CD14-positive monocyte (primary cell): ENCODE measurements around the gene RAP2C. TPM values are rescaled to one million over a fixed set of nuclear protein-coding genes. Genes with fewer than 3 reads are reported as not detected.
A peak's percentile ranks its signal among the peaks of the same experiment; 100 is the strongest.

ENCODE experiments used
- DNase-seq, 3 donors: peaks; one replicate each; pipeline ENCODE4 v3.0.0-alpha.2; 2011 to 2022
- H2AFZ ChIP-seq: 2 replicates; pipeline ENCODE4 v1.6.0; 2012; ENCODE audit warnings: mild to moderate bottlenecking, low read depth, low read length, inconsistent platforms; ENCODE audit not compliant: insufficient read depth, poor library complexity, severe bottlenecking
- H3K27ac ChIP-seq, 2 donors: 1 replicate in 1 of 2; 2 replicates in 1 of 2; pipeline ENCODE4 v1.5.1; 2012 to 2013; ENCODE audit warnings: low read length in 2 of 2, control low read depth in 1 of 2, inconsistent platforms in 1 of 2, low read depth in 1 of 2, mild to moderate bottlenecking in 1 of 2
- H3K27me3 ChIP-seq, 2 donors: one replicate each; pipeline versions ENCODE4 v1.6.0 to v1.6.1; 2011 to 2013; ENCODE audit warnings: low read length in 2 of 2; ENCODE audit not compliant: control insufficient read depth in 2 of 2, insufficient read depth in 2 of 2
- H3K36me3 ChIP-seq, 2 donors: replicated peaks in 1 of 2; 1 replicate in 1 of 2; 2 replicates in 1 of 2; pipeline versions ENCODE4 v1.5.1 to v1.6.1; 2012 to 2013; ENCODE audit warnings: low read length in 2 of 2, control low read depth in 1 of 2, inconsistent platforms in 1 of 2, mild to moderate bottlenecking in 1 of 2; ENCODE audit not compliant: insufficient read depth in 2 of 2, control insufficient read depth in 1 of 2
- H3K4me1 ChIP-seq, 2 donors: 1 replicate in 1 of 2; 2 replicates in 1 of 2; pipeline versions ENCODE4 v1.5.1 to v1.6.1; 2012 to 2013; ENCODE audit warnings: low read length in 2 of 2, control low read depth in 1 of 2, inconsistent platforms in 1 of 2, mild to moderate bottlenecking in 1 of 2, moderate library complexity in 1 of 2; ENCODE audit not compliant: insufficient read depth in 2 of 2, control insufficient read depth in 1 of 2
- H3K4me2 ChIP-seq: replicated peaks from 2 replicates; pipeline ENCODE3; 2012; ENCODE audit warnings: low read length, moderate library complexity, mild to moderate bottlenecking; ENCODE audit not compliant: poor library complexity, severe bottlenecking; ENCODE audit errors: extremely low read depth
- H3K4me3 ChIP-seq, 3 experiments: fragments of 200-600 bp in 1 of 3; sonication (generic) in 1 of 3; replicated peaks in 1 of 3; 1 replicate in 2 of 3; 2 replicates in 1 of 3; pipeline ENCODE4 v1.5.1; 2011 to 2013; ENCODE audit warnings: low read length in 3 of 3, mild to moderate bottlenecking in 3 of 3, control low read depth in 2 of 3, low read depth in 2 of 3, inconsistent platforms in 1 of 3, moderate library complexity in 1 of 3
- H3K79me2 ChIP-seq: 2 replicates; pipeline ENCODE4 v1.6.0; 2012; ENCODE audit warnings: mild to moderate bottlenecking, control low read depth, inconsistent platforms, low read length, moderate library complexity; ENCODE audit not compliant: insufficient read depth
- H3K9ac ChIP-seq: 2 replicates; pipeline ENCODE4 v1.6.0; 2017; ENCODE audit warnings: low read length, mild to moderate bottlenecking; ENCODE audit not compliant: insufficient read depth, poor library complexity, severe bottlenecking
- H3K9me3 ChIP-seq, 2 donors: replicated peaks in 1 of 2; 1 replicate in 1 of 2; 2 replicates in 1 of 2; pipeline versions ENCODE4 v1.5.1 to v1.6.1; 2012 to 2013; ENCODE audit warnings: low read length in 2 of 2, control low read depth in 1 of 2; ENCODE audit not compliant: control insufficient read depth in 1 of 2, insufficient read depth in 1 of 2
- H4K20me1 ChIP-seq: 2 replicates; pipeline ENCODE4 v1.6.0; 2012; ENCODE audit warnings: mild to moderate bottlenecking, low read length, control low read depth, moderate library complexity; ENCODE audit not compliant: insufficient read depth
- H3K27ac Mint-ChIP-seq, 7 donors: one replicate each; pipeline ENCODE4 v1.8.0; 2020; ENCODE audit warnings: mild to moderate bottlenecking in 7 of 7, mixed read lengths in 7 of 7, moderate library complexity in 6 of 7, inconsistent platforms in 2 of 7
- H3K27me3 Mint-ChIP-seq, 3 donors: one replicate each; pipeline ENCODE4 v1.8.0; 2021 to 2022; ENCODE audit warnings: low read depth in 3 of 3, mild to moderate bottlenecking in 3 of 3, mixed read lengths in 3 of 3, moderate library complexity in 3 of 3, inconsistent platforms in 1 of 3
- H3K36me3 Mint-ChIP-seq, 2 donors: one replicate each; pipeline ENCODE4 v1.8.0; 2020; ENCODE audit warnings: mixed read lengths in 2 of 2, inconsistent platforms in 1 of 2, mild to moderate bottlenecking in 1 of 2
- H3K4me1 Mint-ChIP-seq: one replicate; pipeline ENCODE4 v1.8.0; 2020; ENCODE audit warnings: mild to moderate bottlenecking, mixed read lengths
- H3K4me3 Mint-ChIP-seq, 2 donors: one replicate each; pipeline ENCODE4 v1.8.0; 2020; ENCODE audit warnings: mild to moderate bottlenecking in 2 of 2, mixed read lengths in 2 of 2, moderate library complexity in 1 of 2
- H3K9me3 Mint-ChIP-seq, 7 donors: one replicate each; pipeline ENCODE4 v1.8.0; 2020 to 2022; ENCODE audit warnings: mixed read lengths in 7 of 7, mild to moderate bottlenecking in 6 of 7, moderate library complexity in 6 of 7, inconsistent platforms in 2 of 7
- WGBS: methylation state at CpG from one replicate; pipeline ENCODE4 v1.1.5; 2013; ENCODE audit warnings: missing lambda C conversion rate; ENCODE audit not compliant: insufficient coverage; 5-methylcytosine and 5-hydroxymethylcytosine counted together
- intact Hi-C, 2 donors: fragments of 100-400 bp; cut with micrococcal nuclease; formaldehyde crosslinking; loops; one replicate each; pipeline versions ENCODE4 v1.15.0 to v1.15.1; 2023
- polyA plus RNA-seq, 3 donors: library from polyadenylated mRNA; depleted of rRNA in 1 of 3; unstranded in 2 of 3; stranded (reverse) in 1 of 3; fragments of 300-500 nt in 2 of 3; fragments of >200 nt in 1 of 3; fragmentation: Illumina TruSeq in 2 of 3; gene quantifications; 1 replicate in 2 of 3; 2 replicates in 1 of 3; pipeline ENCODE4 v1.2.3, GENCODE V29; 2012 to 2021
- TF ChIP-seq, protein P1 (sequence below): fragments of 200-600 bp; IDR thresholded peaks from one replicate; pipeline ENCODE4 v1.8.0; 2022; ENCODE audit warnings: antibody characterized with exemption, mild to moderate bottlenecking

Gene RAP2C
- polyA plus RNA-seq, 3 donors: 14.7 to 23.2 (median 18.8) TPM

DNA sequence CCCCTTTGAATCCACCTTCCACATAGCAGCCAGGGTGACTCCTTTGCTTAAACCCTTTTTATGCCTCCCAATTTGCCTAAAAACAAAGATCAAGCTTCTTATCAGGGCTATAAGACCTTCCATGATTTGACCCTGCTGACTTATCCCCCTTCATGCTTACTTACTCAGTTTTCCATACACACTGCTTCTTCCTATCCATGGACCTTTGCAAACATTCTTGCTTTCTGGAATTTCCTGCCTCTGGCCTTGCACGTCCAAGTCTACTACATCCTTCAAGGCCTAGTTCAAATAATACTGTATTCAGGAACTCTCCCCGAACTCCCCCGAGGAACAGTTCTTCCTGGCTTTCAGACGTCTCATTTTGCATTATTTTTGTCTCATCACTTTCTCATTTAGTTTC is 31.8 kb downstream of the RAP2C start:
- Histone ChIP-seq H3K4me2 (no peak overlapping the region), H3K36me3 (no peaks in the 10 kb centered on the region), H3K9ac (no peak overlapping the region), H3K4me3 (no peak overlapping the region), H3K27ac (no peak overlapping the region), H4K20me1 (no peaks in the 10 kb centered on the region), H2AFZ (no peak overlapping the region), H3K27me3 (no peaks in the 10 kb centered on the region), H3K9me3 (peaks cover 0 to 6% of the 10 kb centered on the region in 2 donors), H3K4me1 (no peaks in the 10 kb centered on the region), H3K79me2 (no peaks in the 10 kb centered on the region)
- Mint-ChIP-seq H3K4me3 (no peak overlapping the region), H3K36me3 (no peaks in the 10 kb centered on the region), H3K27me3 (peaks cover 0 to 7% (median 0%) of the 10 kb centered on the region in 3 donors), H3K27ac (no peak overlapping the region), H3K4me1 (no peaks in the 10 kb centered on the region), H3K9me3 (peaks cover 0 to 4% (median 2%) of the 10 kb centered on the region in 7 donors)
- no peak for DNase-seq
- intact Hi-C loops: no loop called here
- TF ChIP-seq, protein P1, sequence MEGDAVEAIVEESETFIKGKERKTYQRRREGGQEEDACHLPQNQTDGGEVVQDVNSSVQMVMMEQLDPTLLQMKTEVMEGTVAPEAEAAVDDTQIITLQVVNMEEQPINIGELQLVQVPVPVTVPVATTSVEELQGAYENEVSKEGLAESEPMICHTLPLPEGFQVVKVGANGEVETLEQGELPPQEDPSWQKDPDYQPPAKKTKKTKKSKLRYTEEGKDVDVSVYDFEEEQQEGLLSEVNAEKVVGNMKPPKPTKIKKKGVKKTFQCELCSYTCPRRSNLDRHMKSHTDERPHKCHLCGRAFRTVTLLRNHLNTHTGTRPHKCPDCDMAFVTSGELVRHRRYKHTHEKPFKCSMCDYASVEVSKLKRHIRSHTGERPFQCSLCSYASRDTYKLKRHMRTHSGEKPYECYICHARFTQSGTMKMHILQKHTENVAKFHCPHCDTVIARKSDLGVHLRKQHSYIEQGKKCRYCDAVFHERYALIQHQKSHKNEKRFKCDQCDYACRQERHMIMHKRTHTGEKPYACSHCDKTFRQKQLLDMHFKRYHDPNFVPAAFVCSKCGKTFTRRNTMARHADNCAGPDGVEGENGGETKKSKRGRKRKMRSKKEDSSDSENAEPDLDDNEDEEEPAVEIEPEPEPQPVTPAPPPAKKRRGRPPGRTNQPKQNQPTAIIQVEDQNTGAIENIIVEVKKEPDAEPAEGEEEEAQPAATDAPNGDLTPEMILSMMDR: no peak
- WGBS: 88% methylated on average over 1 of the region's 4 CpGs

GRCh38 chrX:132184871-132185270 is 34.4 kb downstream of the RAP2C start:
- TF ChIP-seq, protein P1: no peak

More at GRCh38 chrX:132184871-132185270, 34.4 kb downstream of the RAP2C start:
- H3K36me3 Mint-ChIP-seq: no peaks in the 10 kb centered on the region
- no peak overlapping the region for H3K9ac ChIP-seq
- no peak for DNase-seq
- no peak overlapping the region for H3K4me3 ChIP-seq
- H3K4me3 Mint-ChIP-seq: no peak overlapping the region
- H3K4me2 ChIP-seq: no peak overlapping the region
- no peaks in the 10 kb centered on the region for H3K36me3 ChIP-seq
- no CpG with 5 or more reads among the region's 4 CpGs for WGBS
- H3K27me3 Mint-ChIP-seq: peaks cover 0 to 10% (median 0%) of the 10 kb centered on the region in 3 donors
- no peak overlapping the region for H2AFZ ChIP-seq
- H4K20me1 ChIP-seq: no peaks in the 10 kb centered on the region
- H3K4me1 Mint-ChIP-seq: no peaks in the 10 kb centered on the region
- no peaks in the 10 kb centered on the region for H3K9me3 ChIP-seq
- peak overlapping the region in 1 of 7 donors; percentile 17 for H3K27ac Mint-ChIP-seq
- H3K27me3 ChIP-seq: no peaks in the 10 kb centered on the region
- H3K4me1 ChIP-seq: no peaks in the 10 kb centered on the region
- intact Hi-C loops: no loop called here
- H3K79me2 ChIP-seq: no peaks in the 10 kb centered on the region
- H3K9me3 Mint-ChIP-seq: peaks cover 0 to 3% (median 0%) of the 10 kb centered on the region in 7 donors
- H3K27ac ChIP-seq: no peak overlapping the region
